Upper lobe of right lung (tissue), 1 donor: ENCODE data around the gene SLC10A7. TPM values are rescaled to one million over a fixed set of nuclear protein-coding genes. Genes with fewer than 3 reads are reported as not detected.

Source experiments
- ATAC-seq: fragments of 200-7000 bp; cut with Tn5 transposase; one replicate; pipeline ENCODE4 v1.9.1; 2020; ENCODE audit warnings: mild to moderate bottlenecking, moderate library complexity
- DNase-seq: peaks from one replicate; pipeline ENCODE4 v3.0.0-alpha.2; 2020
- H3K27ac ChIP-seq: fragments of 200-600 bp; one replicate; pipeline ENCODE4 v1.8.0; 2022
- H3K27me3 ChIP-seq: fragments of 200-600 bp; one replicate; pipeline ENCODE4 v1.8.0; 2022; ENCODE audit warnings: mild to moderate bottlenecking
- H3K36me3 ChIP-seq: fragments of 200-600 bp; one replicate; pipeline ENCODE4 v1.8.0; 2022
- H3K4me1 ChIP-seq: fragments of 200-600 bp; one replicate; pipeline ENCODE4 v1.8.0; 2022
- H3K4me3 ChIP-seq: fragments of 200-600 bp; one replicate; pipeline ENCODE4 v1.8.0; 2022; ENCODE audit warnings: mild to moderate bottlenecking
- H3K9me3 ChIP-seq: fragments of 200-600 bp; one replicate; pipeline ENCODE4 v1.8.0; 2022
- intact Hi-C: fragments of 100-400 bp; cut with DNase I; formaldehyde crosslinking; loops from one replicate; pipeline ENCODE4 v1.11.0; 2022
- total RNA-seq: library from RNA; stranded (reverse); fragmentation: NEBNext Ultra II Directional; extraction: Animal tissue kit (Norgen Biotek cat#: 25700); gene quantifications from one replicate; pipeline ENCODE4 v1.2.1, GENCODE V29; 2021
- TF ChIP-seq, protein P1 (sequence below): fragments of 200-600 bp; IDR thresholded peaks from one replicate; pipeline ENCODE4 v1.8.0; 2022; ENCODE audit warnings: antibody characterized with exemption
- donor health status: DM: no; HTN: yes; CAD: no; lungs with severe emphysema.

SLC10A7 gene
- total RNA-seq, 1 donor from 2014 or later, result 19.3 TPM

DNA sequence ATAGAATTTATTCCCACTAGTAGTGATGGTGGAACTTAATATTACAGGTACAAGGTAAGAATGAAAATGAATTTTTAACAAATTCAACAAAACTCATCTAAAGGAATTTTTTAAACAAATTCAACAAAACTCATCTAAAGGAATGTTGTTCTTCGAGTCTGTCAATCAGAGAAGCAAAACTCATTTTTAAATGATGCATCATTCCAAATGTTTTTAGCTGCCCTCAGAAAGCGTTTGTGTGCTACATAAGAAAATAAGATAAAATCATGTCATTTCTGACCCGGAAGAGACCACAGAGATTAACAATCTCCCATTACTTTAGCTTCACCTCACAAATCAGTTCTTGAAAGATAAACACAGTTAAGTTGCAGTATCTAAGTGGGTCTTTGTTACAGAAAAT is 178.0 kb downstream of the SLC10A7 start:
- TF ChIP-seq, protein P1, sequence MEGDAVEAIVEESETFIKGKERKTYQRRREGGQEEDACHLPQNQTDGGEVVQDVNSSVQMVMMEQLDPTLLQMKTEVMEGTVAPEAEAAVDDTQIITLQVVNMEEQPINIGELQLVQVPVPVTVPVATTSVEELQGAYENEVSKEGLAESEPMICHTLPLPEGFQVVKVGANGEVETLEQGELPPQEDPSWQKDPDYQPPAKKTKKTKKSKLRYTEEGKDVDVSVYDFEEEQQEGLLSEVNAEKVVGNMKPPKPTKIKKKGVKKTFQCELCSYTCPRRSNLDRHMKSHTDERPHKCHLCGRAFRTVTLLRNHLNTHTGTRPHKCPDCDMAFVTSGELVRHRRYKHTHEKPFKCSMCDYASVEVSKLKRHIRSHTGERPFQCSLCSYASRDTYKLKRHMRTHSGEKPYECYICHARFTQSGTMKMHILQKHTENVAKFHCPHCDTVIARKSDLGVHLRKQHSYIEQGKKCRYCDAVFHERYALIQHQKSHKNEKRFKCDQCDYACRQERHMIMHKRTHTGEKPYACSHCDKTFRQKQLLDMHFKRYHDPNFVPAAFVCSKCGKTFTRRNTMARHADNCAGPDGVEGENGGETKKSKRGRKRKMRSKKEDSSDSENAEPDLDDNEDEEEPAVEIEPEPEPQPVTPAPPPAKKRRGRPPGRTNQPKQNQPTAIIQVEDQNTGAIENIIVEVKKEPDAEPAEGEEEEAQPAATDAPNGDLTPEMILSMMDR, result no peak
- Histone ChIP-seq H3K4me1 (no peaks in the 10 kb centered on the region), H3K4me3 (no peak overlapping the region), H3K9me3 (no peaks in the 10 kb centered on the region), H3K27me3 (no peaks in the 10 kb centered on the region), H3K27ac (no peak overlapping the region), H3K36me3 (no peaks in the 10 kb centered on the region)
- ATAC-seq (no peak), DNase-seq (no peak)
- intact Hi-C loops, result no loop called here

DNA sequence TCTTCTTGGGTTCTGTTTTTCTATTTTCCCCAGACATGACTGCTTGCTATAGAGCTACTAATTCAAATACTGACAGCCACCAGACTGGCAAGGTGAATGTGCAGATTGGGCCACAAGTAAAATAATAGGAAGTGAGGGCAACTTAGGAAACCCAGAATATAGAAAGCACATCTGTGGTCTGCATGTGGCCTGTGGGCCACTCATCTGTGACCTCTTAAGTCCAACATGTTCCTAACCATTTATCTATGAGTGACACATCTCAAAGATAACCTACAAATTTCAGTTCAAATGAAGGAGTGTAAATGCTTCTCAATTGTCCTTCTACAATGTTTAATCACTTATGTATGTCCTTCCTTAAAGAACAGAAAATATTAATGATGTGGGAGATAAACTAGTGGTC is 178.5 kb downstream of the SLC10A7 start:
- Histone ChIP-seq H3K27me3 (no peaks in the 10 kb centered on the region), H3K9me3 (no peaks in the 10 kb centered on the region), H3K36me3 (no peaks in the 10 kb centered on the region), H3K4me3 (no peak overlapping the region), H3K4me1 (no peaks in the 10 kb centered on the region), H3K27ac (no peak overlapping the region)
- no peak for ATAC-seq
- intact Hi-C loops, result no loop called here
- no peak for DNase-seq
- TF ChIP-seq, protein P1, result no peak

DNA sequence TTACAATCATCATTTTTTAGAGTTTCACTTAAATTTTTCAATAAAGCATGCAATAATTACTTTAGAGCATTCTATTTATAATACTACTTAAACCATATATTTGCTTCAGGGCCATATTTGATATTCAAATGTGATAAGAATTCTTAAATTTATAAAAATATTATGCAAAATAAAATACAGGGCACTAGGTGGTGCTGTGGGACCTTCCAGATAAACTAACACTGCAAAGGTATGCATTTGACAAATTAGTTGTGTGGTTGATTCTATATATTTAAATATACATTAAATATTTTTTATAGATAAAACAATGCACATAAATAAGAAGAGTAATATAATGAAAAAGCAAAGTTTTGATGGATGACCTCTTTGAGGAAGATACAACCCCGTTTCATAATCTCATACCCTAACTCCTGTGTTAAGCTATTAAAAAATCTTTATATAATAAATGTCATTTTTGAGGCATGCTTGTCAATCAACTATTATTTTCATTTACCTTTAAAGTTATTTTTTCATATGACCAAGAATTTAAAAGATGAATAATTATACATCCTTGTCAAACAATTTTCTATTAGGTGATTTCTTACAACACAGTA is 179.0 kb downstream of the SLC10A7 start:
- Histone ChIP-seq H3K4me3 (no peak overlapping the region), H3K36me3 (no peaks in the 10 kb centered on the region), H3K27me3 (no peaks in the 10 kb centered on the region), H3K27ac (no peak overlapping the region), H3K4me1 (no peaks in the 10 kb centered on the region), H3K9me3 (no peaks in the 10 kb centered on the region)
- intact Hi-C loops, result no loop called here
- TF ChIP-seq, protein P1, result peak; percentile 68
- ATAC-seq, result no peak
- no peak for DNase-seq

DNA sequence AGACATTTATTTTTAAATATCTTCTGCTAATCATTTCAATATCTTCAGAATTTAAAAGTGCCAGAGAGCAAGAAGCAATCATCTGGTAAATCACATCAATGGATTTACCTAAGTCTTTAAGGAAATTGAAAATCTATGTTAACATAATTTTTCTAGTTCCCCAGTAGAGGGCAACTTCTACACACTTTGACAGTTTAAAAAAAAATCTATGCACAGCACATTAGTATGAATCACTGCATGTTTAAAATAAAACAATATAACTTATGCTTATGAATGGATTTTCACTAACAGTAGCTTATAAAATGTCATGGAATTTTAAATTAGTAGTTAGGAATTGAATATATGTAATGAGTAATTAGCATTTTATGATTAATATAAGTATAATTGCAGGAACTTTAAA is 180.9 kb downstream of the SLC10A7 start:
- H3K36me3 ChIP-seq, result no peaks in the 10 kb centered on the region
- H3K9me3 ChIP-seq, result no peaks in the 10 kb centered on the region
- H3K27ac ChIP-seq, result no peak overlapping the region
- no peaks in the 10 kb centered on the region for H3K27me3 ChIP-seq
- ATAC-seq (no peak), DNase-seq (no peak)
- H3K4me1 ChIP-seq, result peaks cover 4% of the 10 kb centered on the region
- TF ChIP-seq, protein P1, result peak; percentile 43
- H3K4me3 ChIP-seq, result no peak overlapping the region
- intact Hi-C loops, result no loop called here

DNA sequence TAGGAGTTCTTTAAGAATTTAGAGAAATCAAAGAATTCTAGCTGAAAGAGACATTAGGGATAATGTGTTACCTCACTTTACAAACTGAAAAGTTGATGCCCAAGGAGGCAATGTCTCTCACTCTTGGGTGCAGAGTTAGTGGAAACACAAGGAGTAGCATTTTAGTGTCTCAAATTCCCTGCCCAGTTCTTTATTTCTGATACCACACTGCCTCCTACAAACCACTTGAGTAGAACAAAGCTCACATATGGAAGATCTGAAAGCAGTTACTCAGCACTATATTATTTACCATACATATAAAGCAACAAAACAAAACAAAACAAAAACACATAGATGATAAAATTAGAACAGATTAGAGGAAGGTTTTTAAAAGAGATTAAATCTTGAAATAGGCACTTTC is 183.2 kb downstream of the SLC10A7 start:
- TF ChIP-seq, protein P1, result no peak
- H3K36me3 ChIP-seq, result no peaks in the 10 kb centered on the region
- H3K4me3 ChIP-seq, result no peak overlapping the region
- H3K4me1 ChIP-seq, result peaks cover 6% of the 10 kb centered on the region
- no peak for ATAC-seq
- H3K27ac ChIP-seq, result no peak overlapping the region
- no peaks in the 10 kb centered on the region for H3K27me3 ChIP-seq
- no peak for DNase-seq
- intact Hi-C loops, result loop anchor here (10.0 kb wide), 1 partner anchor 576 kb away; no protein-coding TSS in a partner anchor
- H3K9me3 ChIP-seq, result no peaks in the 10 kb centered on the region

DNA sequence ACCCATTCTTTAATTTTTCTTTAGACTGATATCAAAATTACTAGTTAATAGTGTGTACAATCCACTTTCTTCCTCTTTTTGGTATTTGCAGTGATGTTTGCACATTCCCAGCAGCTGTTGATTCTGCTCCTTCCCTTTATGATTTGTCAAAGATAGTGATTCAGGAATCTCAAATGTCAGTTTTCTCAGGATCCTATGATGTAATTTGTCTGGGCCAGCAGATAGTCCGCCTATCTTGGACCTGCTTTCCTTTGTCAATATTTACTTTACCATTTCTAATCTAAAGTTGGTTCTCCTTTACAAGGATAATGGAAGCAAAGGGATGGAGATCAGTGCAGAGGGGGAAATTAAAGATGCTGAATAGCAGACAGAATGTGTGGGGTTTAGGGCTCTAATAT is 185.3 kb downstream of the SLC10A7 start:
- no peak for ATAC-seq
- Histone ChIP-seq H3K9me3 (no peaks in the 10 kb centered on the region), H3K27ac (no peak overlapping the region), H3K36me3 (no peaks in the 10 kb centered on the region), H3K4me1 (peaks cover 6% of the 10 kb centered on the region), H3K27me3 (no peaks in the 10 kb centered on the region), H3K4me3 (no peak overlapping the region)
- intact Hi-C loops, result loop anchor here (10.0 kb wide), 1 partner anchor 578 kb away; no protein-coding TSS in a partner anchor
- TF ChIP-seq, protein P1, result no peak
- no peak for DNase-seq
